ENCODE results near the gene NT5C3A.

The NT5C3A gene

GRCh38 chr7:33073243-33073642 lies 10.7 kb upstream of the NT5C3A start:
- no peak for DNase-seq

- no peak for DNase-seq
These were observed 9.9 kb upstream of the NT5C3A start for GRCh38 chr7:33072471-33072870.

- DNase-seq = no peak
These were observed 8.3 kb upstream of the NT5C3A start for GRCh38 chr7:33070831-33071230.

DNA sequence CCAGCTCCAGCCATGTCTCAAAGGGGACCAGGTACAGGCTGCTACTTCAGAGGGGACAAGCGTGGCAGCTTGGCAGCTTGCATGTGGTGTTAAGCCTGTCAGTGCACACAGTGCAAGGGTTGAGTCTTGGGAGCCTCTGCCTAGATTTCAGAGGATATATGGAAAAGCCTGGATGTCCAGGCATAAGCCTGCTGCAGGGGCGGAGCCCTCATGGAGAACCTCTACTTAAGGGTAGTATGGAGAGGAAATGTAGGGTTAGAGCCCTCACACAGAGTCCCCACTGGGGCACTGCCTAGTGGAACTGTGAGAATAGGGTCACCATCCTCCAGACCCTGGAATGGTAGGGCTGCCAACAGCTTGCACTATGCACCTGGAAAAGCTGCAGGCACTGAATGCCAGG lies 7.7 kb upstream of the NT5C3A start:
- no peak for DNase-seq

DNA sequence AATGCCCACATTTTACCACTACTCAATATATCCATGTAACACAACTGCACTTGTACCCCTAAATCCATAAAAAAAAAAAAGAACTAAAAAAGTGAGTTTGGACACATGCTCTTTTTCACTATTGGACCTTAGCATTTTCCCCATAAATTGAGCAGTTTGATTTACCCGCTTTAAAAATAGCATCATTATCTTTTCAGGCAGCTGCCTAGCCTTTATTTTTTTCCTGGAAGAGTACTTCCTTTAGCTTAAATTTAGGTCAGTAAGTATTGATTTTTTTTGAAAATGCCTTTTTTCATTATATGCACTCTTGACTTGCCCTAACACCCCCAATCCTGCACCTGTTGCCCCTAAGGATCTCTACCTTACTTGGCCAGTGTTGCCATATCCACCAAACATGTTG lies 5.3 kb upstream of the NT5C3A start:
- DNase-seq = no peak

DNA sequence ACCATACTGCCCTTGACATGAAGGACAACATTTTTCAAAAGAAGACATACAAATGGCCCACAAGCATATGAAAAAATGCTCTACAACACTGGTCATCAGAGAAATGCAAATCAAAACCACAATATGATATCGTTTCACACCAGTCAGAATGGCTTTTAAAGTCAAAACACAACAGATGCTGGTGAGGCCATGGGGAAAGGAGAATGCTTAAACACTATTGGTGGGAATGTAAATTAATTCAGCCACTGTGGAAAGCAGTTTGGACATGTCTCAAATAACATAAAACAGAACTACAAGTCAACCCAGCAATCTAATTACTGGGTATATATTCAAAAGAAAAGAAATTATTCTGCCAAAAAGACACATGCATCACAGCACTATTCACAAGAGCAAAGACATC lies 4.2 kb upstream of the NT5C3A start:
- DNase-seq = no peak

DNA sequence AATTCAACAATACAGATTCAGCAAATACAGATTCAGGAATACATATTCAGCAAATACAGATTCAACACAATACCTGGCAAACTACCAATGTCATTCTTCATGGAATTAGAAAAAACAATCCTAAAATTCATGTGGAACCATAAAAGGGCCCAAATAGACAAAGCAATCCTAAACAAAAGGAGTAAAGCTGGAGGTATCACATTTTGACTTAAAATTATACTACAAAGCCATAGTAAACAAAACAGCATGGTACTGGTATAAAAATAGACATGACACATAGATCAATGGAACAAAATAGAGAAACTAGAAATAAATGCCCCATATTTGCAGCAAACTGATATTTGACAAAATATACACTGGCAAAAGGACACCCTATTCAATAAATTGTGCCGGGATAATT lies 3.4 kb upstream of the NT5C3A start:
- DNase-seq = no peak

- peak; percentile 92 for DNase-seq
These were observed 337 bp upstream of the NT5C3A start for GRCh38 chr7:33062782-33063443.

DNA sequence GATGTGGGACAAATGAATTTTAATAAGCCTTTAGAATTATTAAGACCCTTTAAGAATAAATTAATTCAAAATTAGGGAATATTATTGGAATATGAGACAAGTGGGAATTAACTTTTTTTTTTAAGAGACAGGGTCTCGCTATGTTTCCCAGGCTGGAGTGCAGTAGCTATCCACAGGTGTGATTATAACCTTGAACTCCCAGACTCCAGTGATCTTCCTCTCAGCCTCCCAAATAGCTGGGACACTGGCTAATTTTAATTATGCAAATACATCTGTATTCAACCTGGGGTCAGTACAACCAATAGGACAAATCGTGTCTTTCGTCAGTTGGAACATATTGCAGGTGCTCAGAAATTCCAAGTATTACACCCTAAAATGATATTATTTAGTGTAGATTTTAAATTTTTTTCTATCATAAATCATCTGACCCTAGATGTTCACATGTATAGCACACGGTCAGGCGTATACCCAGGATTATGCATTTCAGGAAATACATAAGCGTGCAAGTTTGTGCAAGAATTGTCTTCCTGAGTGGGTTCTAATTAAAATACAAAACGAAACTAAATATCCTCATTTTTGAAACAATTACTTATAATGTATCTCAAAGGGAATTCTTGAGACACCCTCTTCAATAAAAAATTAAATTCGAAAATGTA lies 1.2 kb downstream of the NT5C3A start:
- DNase-seq = no peak

DNA sequence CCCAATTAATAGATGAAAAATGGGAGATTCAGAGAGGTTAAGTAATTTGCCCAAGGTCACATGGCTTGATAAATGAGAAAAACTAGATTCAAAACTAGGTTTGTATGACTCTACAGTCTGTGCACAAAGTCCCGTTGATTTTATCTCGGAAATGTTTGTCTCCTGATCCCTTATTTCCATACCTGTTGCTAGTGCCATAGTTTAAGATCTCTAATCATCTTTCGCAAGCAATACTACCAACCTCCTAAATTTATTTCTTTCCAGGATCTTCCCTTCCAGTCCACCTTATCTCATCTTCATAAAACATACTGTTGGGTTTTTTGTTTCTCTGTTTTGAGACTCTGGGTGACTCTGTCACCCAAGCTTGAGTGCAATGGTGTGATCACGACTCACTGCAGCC lies 2.9 kb downstream of the NT5C3A start:
- DNase-seq = no peak

DNA sequence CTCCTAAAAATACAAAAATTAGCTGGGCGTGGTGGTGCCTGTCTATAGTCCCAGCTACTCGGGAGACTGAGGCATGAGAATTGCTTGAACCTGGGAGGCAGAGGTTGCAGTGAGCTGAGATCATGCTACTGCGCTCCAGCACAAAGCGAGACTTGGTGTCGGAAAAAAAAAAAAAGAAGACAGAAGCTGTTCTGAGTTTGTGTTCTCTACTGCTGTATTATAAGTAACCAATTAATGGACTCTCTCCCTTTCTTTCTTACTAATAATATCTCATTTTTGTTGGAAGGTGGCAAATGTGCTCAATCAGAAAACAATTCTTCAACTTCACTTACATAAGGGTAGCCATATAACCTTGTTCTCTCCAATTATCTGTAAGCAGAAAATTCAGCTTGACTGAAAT lies 7.4 kb downstream of the NT5C3A start:
- DNase-seq = no peak

DNA sequence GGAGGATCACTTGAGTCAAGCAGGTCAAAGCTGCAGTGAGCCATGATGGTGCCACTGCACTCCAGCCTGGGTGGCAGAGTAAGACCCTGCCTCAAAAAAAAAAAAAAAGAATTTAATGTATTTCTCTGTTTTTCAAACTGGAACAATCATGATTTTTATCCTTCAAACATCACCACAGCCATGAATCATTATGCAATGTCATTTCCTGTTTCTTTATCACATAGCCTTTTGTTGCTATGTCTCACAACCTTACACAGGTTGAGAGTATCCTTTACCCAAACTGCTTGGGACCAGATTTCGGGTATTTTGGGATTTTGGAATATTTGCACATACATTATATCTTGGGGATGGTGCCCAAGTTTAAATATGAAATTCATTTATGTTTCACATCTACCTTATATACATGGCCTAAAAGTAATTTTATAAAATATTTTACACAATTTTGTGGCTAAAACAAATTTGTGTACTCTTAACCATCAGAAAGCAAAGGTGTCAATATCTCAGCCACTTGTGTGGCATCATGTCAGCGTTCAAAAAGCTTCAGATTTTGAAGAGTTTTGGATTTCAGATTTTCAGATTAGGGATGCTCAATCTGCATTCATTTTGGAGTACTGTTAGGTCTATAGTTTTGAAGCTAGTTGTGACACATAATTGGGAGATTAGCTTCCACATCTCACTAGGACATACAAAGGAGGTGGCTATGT lies 8.2 kb downstream of the NT5C3A start:
- DNase-seq = no peak

GRCh38 chr7:33053721-33054120 lies 8.9 kb downstream of the NT5C3A start:
- no peak for DNase-seq

DNA sequence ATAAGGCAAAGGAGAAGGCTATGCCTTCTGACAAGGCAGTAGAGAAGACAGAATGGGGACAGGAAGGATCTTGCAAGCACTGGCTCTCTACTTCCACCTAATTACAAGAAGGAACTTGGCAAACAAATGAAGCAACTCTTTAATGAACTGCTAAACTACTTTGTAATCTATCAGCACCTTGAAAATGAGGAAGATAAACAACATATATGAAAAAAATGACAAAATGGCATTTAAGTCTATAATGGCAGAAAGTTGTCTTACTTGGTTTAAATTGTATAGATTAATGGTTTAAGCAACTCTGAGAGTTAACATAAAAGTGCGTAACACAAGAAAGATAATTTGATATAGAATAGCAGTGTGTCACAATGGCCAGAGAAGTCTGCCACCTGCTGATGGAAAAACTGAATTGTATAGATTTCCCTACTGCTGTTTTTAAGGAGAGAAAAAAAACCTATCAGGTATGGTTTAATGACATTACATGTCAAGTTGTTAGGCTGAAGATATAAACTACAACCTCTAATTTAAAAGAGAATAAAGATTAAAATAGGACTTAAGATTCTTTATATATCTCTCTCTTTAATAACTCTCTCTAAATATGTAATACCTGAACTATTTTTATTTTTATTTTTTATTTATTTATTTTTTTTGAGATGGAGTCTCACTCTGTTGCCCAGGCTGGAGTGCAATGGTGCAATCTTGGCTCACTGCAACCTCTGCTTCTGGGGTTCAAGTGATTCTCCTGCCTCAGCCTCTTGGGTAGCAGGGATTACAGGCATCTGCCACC lies 11.8 kb downstream of the NT5C3A start:
- peak; percentile 35 for DNase-seq

GRCh38 chr7:33048704-33049103 lies 13.9 kb downstream of the NT5C3A start:
- DNase-seq = no peak

DNA sequence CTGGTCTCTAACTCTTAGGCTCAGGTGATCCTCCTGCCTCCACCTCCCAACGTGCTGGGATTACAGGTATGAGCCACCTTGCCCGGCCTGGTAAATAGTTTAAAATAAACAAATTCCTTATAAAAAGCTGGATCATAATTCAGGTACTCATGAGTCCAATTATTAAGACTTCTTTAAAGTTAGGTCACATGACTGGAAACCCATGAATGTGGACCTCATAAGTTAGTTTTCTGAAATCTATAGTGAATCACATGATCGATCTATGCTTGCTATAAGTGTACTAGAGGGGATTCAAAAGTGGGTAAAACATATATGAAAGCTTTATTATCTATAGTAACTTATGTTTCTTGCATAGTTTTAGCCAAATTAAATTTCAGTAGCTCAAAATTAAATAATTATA lies 14.3 kb downstream of the NT5C3A start:
- DNase-seq = no peak

GRCh38 chr7:33044986-33045385 lies 17.6 kb downstream of the NT5C3A start:
- no peak for DNase-seq

DNA sequence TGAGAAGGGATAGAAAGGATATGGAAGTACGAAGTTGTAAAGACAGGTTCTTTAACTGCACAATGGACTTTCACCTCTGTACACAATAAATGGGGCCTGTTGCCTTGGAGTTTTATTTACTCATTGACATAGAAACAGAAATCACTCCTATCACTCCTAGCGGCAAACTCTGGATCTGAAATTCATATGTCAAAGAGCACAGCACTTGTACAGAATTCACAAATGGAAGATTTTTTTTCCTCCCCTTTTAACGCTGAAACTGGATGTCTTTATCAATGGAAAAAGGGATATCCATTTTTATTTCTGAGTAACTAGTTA lies 18.2 kb downstream of the NT5C3A start:
- no peak for DNase-seq

DNA sequence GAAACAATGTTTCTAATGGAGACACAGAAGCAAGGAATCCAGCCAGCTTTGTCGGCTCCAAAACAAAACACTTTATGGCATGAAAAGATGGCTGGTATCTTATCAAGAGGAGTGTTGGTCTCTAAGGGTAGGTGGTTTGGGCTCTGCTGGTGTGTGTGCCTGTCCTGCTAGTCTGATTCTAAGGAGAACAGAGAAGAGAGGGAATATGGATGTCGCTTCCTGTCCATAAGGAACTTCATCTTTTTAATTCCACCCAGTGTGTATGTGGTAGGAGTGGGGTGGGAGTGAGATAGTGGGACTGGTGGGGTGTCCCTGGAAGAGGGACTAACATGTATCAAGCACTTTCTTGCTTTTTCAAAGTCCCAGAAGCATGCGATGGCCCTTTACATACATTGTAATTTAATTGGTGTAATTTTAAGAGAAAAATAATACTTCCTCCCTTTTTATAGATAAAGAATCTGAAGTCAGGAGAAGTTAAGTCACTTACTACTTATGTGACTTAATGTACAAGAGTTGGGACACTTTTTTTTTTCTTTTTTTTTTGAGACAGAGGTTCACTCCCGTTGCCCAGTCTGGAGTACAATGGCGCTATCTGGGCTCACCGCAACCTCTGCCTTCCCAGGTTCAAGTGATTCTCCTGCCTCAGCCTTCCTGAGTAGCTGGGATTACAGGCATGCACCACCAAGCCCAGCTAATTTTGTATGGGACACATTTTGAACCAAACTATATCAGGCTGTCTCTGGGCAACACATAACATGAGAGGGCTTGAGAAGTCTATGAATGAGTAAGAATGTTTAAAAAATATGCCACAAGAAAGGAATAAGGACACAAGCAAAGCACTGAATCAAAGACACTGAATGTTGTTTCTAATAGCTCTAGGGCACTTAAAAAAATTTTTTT lies 18.8 kb downstream of the NT5C3A start:
- DNase-seq = no peak

- DNase-seq = no peak
These were observed 20.7 kb downstream of the NT5C3A start for GRCh38 chr7:33041631-33042428.

DNA sequence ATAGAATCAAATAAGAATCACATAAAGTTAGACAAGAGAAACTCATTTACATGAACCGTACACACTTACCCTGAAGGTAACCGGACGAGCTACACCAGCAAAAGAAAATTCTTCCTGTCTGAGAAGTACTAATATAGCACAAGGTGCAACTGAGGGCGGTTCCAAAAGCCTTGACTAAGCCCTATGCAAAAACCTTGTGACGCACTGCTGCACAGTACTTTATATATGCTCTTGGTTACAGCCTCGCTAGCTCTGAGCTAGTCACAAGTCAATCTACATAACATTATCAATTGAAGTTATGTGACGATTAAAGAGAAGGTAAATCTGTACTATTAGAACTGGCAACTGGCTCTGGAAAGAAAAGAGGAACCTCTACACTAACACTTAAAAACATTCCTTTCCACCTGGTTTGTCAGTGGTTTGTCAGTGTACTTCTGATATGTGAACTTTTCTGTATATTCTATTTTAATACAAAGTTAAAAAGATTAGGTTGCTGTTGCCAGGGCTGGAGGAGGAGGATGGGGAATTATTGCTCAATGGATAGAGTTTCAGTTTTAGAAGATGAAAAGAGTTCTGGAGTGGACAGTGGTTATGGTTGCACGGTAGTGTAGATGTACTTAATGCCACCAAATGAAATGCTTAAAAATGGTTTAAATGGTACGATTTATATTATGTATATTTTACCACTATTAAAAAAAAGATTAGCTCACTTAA lies 21.6 kb downstream of the NT5C3A start:
- no peak for DNase-seq
